Measurements from ENCODE around the gene ENPP4.
"Not testable (repeated sequence)": the region's sequence is repeated elsewhere in the genome, so short reads cannot be mapped to it uniquely, and the experiment has no call there.

ENPP4 gene

GRCh38 chr6:46129629-46130511, at the start of gene ENPP4:
ENPP4 (plus strand) TSS chr6:46129989; CDS start chr6:46139584, 9,595 bp downstream.
- peak; percentile 76 for DNase-seq (ENCODE audit: low read depth)

GRCh38 chr6:46080111-46080510, 49.7 kb upstream of the ENPP4 start:
- no peak for DNase-seq (ENCODE audit: low read depth)

- not testable (repeated sequence) for DNase-seq (ENCODE audit: low read depth)
These were observed 44.1 kb upstream of the ENPP4 start for GRCh38 chr6:46085688-46086087.

- DNase-seq (ENCODE audit: low read depth) = peak; percentile 34
These were observed 39.4 kb upstream of the ENPP4 start for GRCh38 chr6:46090115-46091079.

GRCh38 chr6:46091080-46091478, 38.7 kb upstream of the ENPP4 start:
- no peak for DNase-seq (ENCODE audit: low read depth)

- no peak for DNase-seq (ENCODE audit: low read depth)
These were observed 34.5 kb upstream of the ENPP4 start for GRCh38 chr6:46095251-46095650.

- no peak for DNase-seq (ENCODE audit: low read depth)
These were observed 32.4 kb upstream of the ENPP4 start for GRCh38 chr6:46097366-46097765.

- DNase-seq (ENCODE audit: low read depth) = no peak
These were observed 31.1 kb upstream of the ENPP4 start for GRCh38 chr6:46098678-46099077.

- no peak for DNase-seq (ENCODE audit: low read depth)
These were observed 29.8 kb upstream of the ENPP4 start for GRCh38 chr6:46099952-46100351.

GRCh38 chr6:46102123-46102522, 27.7 kb upstream of the ENPP4 start:
- no peak for DNase-seq (ENCODE audit: low read depth)

- no peak for DNase-seq (ENCODE audit: low read depth)
These were observed 26.2 kb upstream of the ENPP4 start for GRCh38 chr6:46103441-46104115.

GRCh38 chr6:46104209-46104608, 25.6 kb upstream of the ENPP4 start:
- DNase-seq (ENCODE audit: low read depth) = no peak

- no peak for DNase-seq (ENCODE audit: low read depth)
These were observed 24.2 kb upstream of the ENPP4 start for GRCh38 chr6:46105568-46105967.

- DNase-seq (ENCODE audit: low read depth) = no peak
These were observed 16.4 kb upstream of the ENPP4 start for GRCh38 chr6:46113370-46113769.

- DNase-seq (ENCODE audit: low read depth) = no peak
These were observed 14.2 kb upstream of the ENPP4 start for GRCh38 chr6:46115634-46116033.

GRCh38 chr6:46116289-46116688, 13.5 kb upstream of the ENPP4 start:
- no peak for DNase-seq (ENCODE audit: low read depth)

- DNase-seq (ENCODE audit: low read depth) = no peak
These were observed 11.6 kb upstream of the ENPP4 start for GRCh38 chr6:46118157-46118556.

GRCh38 chr6:46118836-46119235, 11.0 kb upstream of the ENPP4 start:
- DNase-seq (ENCODE audit: low read depth) = no peak

- DNase-seq (ENCODE audit: low read depth) = not testable (repeated sequence)
These were observed 10.1 kb upstream of the ENPP4 start for GRCh38 chr6:46119679-46120078.

- DNase-seq (ENCODE audit: low read depth) = no peak
These were observed 1.3 kb upstream of the ENPP4 start for GRCh38 chr6:46128476-46128875.

GRCh38 chr6:46129291-46129628, 529 bp upstream of the ENPP4 start:
- DNase-seq (ENCODE audit: low read depth) = peak; percentile 3

GRCh38 chr6:46130666-46131065, 877 bp downstream of the ENPP4 start:
- no peak for DNase-seq (ENCODE audit: low read depth)

All from stimulated activated CD8-positive, alpha-beta memory T cell treated with anti-CD3 and anti-CD28 coated beads, Interleukin-12 subunit alpha, Interleukin-12 subunit beta, amount 100 ng/mL, for 1 hour (primary cell).